ENCODE data around the gene TMEM151B.
A peak's percentile ranks its signal among the peaks of the same experiment; 100 is the strongest.

Gene TMEM151B

DNA sequence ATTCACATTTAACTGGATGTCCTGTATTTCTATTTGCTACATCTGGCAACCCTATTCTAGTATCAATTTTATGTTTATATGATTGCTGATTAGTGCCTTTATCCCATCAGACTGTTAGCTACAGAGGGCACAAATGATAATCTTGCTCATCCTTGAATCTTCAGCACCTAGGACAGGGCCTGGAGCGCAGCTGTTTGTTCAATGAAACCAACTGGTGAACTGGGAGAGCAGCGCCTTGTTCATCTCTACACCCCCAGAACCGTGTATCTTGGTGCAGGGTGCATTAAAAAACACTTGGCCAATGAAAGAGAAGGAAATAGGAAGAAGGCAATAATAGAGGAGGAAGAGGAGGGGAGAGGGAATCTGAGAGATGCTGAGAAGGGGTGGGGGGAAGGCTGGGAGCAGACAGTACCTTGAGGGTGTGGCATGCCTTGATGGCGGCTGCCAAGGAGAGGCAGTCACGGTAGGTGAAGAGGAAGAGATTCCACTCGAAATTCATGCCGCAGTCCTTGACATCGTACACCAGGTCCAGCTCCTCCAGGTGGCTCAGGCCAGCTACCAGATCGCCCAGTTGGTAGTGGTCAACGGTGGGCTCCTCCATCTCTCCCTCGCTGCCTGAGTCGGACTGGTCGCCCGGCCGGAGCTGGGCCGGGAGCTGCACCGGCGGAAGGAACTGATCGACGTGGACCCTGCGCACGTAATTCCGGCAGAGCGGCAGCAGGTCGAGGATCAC is 15.5 kb downstream of the TMEM151B start:
- no peak for DNase-seq

GRCh38 chr6:44286285-44286565 is 16.0 kb downstream of the TMEM151B start:
- DNase-seq: no peak

- no peak for DNase-seq
Measured at GRCh38 chr6:44286747-44287146, 16.5 kb downstream of the TMEM151B start.

- no peak for DNase-seq
Measured at GRCh38 chr6:44289726-44290260, 19.5 kb downstream of the TMEM151B start.

DNA sequence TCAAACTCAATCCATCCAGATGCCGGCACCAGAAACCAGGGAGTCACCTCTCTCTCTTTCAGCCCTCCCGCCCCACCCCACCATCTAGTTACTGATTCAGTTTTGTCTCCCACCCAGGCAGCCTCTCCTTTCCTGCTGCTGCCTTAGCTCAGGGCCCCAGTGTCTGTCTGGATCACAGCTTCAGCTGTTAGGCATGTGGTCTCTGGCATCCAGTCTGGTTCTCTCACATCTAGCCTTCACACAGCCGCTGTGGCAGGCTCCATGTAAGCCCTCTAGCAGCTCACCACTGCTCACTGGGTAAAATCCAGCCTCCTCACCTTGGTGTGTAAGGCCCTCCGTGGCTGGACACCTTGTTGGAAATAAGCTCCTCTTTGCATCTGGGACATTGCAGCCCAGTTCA is 21.6 kb downstream of the TMEM151B start:
- no peak for DNase-seq

DNA sequence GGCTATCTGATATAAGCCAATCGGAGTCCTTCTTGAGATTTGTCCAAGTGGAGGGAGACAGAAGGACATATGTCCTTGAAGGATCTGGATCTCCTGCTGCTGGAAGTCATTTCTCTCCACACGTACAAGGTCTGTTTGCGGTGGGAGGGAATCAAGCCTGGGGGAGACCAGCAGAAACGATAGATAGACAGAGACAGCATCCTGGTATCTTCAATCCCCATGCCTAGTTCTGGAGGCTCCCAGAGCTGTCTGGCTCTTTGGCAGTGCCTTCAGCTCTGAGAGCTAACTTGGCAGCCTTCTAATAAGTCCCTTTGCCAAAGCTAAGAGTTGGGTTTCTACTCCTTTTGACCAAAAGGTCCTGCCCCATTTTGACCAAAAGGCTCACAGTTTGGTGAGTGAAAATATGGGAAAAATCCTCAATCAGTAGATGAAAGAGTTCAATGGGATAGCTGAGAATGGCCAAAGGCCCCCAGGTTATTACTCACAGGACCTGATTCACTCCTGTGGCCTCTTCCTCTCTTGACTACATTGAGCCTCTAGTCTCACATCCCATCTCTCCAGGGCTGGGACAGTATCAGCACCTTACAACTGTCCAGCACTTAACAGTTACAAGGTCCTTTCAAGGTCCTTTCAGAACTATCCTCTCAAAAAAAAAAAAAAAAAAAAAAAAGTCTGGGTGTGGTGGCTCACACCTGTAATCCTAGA is 22.6 kb downstream of the TMEM151B start:
- DNase-seq: no peak

- DNase-seq: no peak
Measured at GRCh38 chr6:44294832-44295791, 24.9 kb downstream of the TMEM151B start.

DNA sequence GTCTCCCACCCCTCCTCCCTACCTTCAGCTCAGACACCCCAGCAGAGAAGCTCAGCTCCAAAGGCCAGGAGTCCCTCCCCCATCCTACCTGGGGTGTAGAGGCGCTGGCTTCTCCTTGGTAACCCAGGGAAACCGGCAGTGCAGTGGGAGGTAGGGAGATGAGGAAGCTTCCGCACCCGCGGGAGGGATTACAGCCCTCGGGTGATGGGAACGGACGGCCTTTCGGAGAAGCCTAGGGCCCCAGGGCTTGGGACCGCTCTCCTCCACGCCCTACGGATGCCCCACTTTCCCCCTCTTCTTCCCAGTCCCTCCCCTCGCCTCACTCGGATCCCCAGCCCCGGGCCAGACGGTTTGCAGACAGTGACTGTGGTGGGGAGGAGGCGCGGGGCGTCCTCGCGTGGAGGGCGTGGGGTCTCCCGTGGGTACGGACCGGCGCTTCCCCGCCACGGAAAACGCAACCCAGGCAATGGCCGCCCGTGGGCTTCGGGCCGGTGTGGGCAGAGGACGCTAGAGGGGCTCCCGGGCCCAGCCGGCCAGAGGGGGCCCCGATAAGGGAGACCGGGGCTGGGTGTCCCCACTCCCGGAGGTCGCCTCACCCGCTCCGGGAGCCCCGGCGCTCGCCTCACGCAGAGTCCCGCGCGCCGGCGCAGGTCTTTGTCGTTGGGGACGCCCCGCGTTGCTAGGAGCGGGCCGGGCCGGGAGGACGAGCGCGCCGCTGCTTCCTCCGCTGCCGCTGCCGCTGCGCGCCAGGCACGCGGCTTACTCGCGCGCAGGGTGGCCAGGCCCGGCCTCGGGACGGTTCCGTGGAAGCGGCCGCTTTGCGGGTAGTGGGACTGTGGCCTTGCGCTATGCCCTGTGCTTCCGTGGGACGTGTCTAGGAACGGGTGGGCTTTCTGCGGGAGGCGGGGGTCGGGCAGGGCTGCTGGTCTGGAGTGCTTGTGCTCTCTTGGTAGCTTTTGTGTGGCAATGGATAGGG is 27.1 kb downstream of the TMEM151B start:
- peak; percentile 78 for DNase-seq

- DNase-seq: no peak
Measured at GRCh38 chr6:44298055-44298803, 28.0 kb downstream of the TMEM151B start.

GRCh38 chr6:44298864-44299263 is 28.6 kb downstream of the TMEM151B start:
- no peak for DNase-seq

- DNase-seq: no peak
Measured at GRCh38 chr6:44300292-44300823, 30.1 kb downstream of the TMEM151B start.

GRCh38 chr6:44301106-44301505 is 30.9 kb downstream of the TMEM151B start:
- DNase-seq: no peak

GRCh38 chr6:44301782-44302564 is 31.7 kb downstream of the TMEM151B start:
- no peak for DNase-seq

DNA sequence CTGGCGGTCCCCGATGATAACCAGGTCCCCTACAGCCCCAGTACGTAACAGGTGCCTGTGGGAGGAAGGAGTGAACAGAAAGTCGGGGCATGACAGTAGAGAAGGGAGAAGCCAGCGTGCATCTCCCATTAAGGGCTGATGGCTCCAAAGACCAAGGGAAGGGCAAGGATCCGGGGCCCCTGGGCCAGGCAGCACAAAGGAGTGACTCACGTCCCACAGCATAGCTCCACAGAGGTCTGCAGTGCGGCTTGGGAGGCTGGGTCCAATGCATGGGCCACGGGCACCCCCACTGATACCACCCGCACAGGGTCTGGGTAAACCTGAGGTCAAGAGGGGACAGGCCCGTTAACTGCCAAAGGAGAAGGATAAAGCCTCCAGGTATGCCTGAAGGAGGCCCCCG is 32.6 kb downstream of the TMEM151B start:
- DNase-seq: no peak

- no peak for DNase-seq
Measured at GRCh38 chr6:44303842-44304241, 33.6 kb downstream of the TMEM151B start.

DNA sequence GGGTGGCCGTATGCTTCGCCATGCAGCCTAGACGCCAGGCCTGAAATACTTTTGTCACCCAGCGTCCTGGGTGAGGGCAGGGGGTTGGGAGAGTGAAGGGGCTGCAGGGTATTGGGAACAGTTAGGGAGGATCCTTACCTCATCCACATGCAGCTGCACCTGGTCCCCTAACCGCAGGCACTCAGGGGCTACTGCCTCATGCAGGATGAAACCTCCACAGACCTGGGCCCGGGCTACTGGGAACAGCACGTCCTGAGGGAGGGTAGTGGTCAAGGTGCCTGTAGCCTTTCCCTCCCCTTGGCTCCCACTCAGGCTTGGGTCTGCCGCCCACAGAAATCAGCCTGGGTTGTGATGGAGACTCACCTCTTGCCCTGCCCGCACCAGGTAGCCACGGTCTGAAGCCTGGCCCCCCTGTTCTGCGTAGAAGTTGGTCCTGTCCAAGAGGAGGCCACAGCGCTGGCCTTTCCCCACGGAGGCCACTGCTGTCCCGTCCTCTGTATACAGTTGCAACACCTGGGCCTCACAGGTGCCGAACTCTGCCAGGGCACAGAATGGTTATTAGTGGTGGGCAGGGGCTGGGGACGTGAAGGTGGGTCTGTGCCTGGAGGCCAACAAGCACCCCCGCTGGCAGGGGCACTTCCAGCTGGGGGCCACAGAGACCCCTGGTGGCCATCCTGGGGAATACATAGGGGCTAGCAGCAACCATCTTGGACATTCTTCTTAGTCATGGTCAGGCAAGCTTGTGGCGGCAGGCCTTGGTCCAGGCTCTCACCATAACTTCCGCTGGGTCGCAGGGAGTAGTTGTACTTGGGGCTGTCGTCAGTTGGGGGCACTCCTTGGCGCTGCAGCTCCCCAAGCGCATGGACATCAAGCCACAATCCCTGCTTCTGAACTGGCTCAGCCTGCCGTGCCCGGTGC is 34.3 kb downstream of the TMEM151B start:
- DNase-seq: peak; percentile 67

- DNase-seq: no peak
Measured at GRCh38 chr6:44305200-44305725, 35.0 kb downstream of the TMEM151B start.

GRCh38 chr6:44306710-44307109 is 36.5 kb downstream of the TMEM151B start:
- no peak for DNase-seq

DNA sequence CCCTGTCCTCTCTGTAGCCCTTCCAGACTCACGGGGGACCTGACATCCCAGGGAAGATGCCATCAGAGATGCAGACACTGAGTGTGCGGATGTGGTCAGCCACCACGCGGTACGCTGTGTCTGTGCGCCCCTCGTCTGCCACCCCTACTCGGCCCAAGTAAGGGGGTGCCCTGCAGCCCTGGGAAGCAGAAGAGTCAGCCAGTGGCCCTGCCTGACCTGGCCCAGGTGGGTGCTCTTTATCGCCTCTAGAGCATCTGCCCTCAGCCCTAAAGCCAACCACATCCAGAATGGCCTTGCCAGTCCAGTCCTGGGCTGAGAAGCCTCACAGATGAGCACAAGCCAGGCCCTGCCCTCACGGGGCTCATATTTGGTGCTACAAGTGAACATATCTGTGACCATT is 37.0 kb downstream of the TMEM151B start:
- no peak for DNase-seq

Measured in activated CD8-positive, alpha-beta memory T cell treated with anti-CD3 and anti-CD28 coated beads, Interleukin-2, amount 50 U/mL, for 48 hours (primary cell).